SIG-M5 treated with dmso at 0.1 percent for 504 hours (cell line): Measurements from ENCODE around the gene CNTNAP1.
"Not testable (repeated sequence)": the region's sequence is repeated elsewhere in the genome, so short reads cannot be mapped to it uniquely, and the experiment has no call there.

Experiments
- DNase-seq: peaks from one replicate; lab custom pipeline; 2025; ENCODE audit not compliant: unreplicated experiment; lab: John Stamatoyannopoulos, UW

Gene CNTNAP1

DNA sequence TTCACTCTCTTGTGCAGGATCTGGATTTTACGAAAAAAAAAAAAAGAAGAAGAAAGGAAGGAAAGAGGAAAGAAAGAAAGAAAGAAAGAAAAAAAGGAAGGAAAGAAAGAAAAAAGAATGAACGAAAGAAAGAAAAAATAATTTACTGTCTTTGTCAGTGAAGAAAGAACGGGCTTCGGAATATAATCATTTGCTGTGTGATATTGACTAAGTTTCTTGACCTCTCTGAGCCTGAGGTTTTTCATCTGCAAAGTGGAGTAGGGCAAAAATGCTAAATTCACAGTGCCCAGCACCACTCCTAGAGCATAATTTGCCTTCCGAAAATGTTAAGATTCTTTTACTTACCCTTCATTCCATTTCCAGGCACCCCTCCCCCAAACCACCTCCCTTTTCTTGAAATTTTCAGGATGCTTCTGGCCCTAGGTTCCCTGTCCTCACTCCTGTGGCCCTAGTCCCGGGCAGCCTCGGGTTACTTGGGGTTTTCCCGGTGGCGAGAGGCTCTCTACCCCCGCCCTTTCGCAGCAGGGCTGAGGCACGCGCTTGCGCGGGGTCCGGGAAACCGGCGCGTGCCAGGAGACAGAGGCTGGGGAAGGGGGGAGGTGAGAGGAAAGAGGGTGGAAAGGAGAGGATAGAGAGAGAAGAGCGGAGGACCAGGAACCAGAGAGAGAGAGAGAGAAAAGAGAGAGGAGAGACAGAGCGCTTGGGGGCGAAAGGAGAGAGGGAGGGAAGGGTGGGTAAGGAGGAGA is at the start of gene CNTNAP1:
TSS of gene CNTNAP1 (plus strand) at position 556 of the 746 bp plus-strand sequence. CDS start 299 bp downstream, outside the sequence.
- DNase-seq, result no peak

GRCh38 chr17:42632949-42633444 is 49.3 kb upstream of the CNTNAP1 start:
- DNase-seq, result no peak

DNA sequence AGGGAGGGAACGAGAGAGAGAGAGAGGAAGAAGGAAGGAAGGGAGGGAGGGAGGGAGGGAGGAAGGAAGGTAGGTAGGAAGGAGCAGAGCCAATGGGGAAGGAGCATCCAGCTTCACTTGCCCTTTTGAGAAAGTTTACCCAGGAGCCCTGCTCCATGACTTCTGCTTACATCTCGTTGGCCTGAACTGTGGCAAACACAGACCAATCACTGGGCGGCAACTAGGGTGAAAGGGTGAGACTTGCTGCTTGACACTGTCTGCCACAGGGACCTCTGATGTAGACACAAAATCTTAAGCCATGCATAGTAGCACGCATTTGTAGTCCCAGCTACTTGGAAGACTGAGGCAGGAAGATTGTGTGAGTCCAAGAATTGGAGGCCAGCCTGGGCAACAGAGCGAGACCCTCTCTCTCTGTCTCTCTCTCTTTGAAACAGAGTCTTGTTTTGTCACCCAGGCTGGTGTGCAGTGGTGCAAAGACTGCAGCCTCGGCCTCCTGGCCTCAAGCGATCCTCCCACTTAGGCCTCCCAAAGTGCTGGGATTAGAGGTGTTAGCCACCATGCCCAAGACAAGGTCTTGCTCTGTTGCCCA is 42.7 kb upstream of the CNTNAP1 start:
- DNase-seq, result peak; percentile 26

DNA sequence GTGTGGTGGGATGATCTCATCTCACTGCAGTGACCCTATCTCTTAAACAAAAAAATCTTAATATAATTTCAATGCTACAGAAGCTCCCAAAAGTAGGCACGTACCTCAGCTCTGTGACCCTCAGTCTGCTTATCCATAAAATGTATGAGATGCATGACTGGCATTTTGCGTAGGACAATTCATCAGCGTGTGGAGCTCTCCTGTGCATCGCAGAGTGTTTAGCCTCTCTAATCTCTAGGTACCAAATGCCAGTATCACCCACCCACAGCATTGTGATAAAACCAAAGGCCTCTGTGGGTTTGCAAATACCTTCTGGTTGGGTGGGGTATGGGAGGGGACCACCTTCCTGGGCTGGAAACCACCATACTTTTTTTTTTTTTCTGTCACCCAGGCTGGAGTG is 42.2 kb upstream of the CNTNAP1 start:
- DNase-seq, result no peak

DNA sequence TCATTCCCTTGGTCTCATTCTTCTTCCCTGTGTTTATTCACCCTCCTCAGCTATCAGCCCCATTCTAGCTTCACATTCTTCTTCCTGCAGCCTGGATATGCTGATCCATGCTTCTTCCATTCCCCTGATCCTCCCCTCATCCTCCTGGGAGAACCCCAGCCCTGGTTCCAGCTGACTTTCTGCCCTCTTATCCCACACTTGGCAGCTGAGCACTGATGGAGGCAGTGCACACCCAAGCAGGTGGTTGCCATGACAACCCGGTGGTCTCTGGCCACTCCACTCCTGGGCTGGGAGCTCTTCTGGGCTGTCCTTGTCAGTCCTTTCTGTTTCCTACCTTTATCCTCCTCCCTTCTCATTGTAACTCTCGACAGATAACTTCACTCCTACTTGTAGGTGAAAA is 40.0 kb upstream of the CNTNAP1 start:
- no peak for DNase-seq

DNA sequence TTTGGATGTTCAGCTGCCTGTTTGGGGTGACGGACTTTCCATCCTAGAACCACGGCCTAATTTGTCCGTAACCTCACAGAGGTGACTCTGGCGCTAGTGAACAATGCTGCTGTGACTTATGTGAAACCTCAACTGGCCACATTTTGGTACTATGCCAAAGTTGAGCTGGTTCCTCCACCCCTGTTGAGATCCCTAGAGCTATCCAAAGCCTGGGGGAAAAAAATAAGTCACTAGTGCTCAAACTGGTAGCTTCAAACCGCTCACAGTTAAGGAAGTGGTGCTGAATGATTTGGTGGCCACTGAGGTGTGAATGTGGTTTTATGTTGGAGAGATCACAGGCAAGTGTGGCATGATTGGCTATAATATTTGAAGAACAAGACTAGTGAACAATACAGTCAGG is 34.6 kb upstream of the CNTNAP1 start:
- no peak for DNase-seq

- no peak for DNase-seq
Measured at GRCh38 chr17:42651392-42651791, 30.9 kb upstream of the CNTNAP1 start.

- DNase-seq, result no peak
Measured at GRCh38 chr17:42653179-42654124, 28.9 kb upstream of the CNTNAP1 start.

DNA sequence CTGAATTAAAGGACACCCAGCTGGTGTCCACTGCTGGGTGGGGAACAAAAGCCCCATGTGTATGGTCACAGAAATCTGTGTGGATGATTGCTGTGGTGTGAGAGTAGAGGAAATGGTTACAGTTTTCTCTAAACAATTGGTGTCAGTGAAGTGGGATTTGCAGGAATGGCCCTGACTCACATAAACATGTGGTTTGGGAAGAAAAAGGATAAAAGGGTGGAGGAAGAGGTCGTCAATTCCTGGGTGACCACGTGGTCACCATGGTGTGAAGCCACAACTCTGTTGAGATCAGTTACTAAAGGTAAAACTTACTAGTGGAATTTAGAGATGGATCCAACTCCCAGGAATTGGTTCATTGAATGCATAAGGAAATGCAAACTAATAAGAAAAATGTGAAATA is 26.8 kb upstream of the CNTNAP1 start:
- DNase-seq, result no peak

GRCh38 chr17:42657824-42658588 is 24.3 kb upstream of the CNTNAP1 start:
- no peak for DNase-seq

- DNase-seq, result peak; percentile 66
Measured at GRCh38 chr17:42659079-42659931, 23.0 kb upstream of the CNTNAP1 start, which contains the start of gene TUBG2. TSS of gene TUBG2 (plus strand) at chr17:42659284. CDS start at chr17:42659504, 220 bp downstream.

DNA sequence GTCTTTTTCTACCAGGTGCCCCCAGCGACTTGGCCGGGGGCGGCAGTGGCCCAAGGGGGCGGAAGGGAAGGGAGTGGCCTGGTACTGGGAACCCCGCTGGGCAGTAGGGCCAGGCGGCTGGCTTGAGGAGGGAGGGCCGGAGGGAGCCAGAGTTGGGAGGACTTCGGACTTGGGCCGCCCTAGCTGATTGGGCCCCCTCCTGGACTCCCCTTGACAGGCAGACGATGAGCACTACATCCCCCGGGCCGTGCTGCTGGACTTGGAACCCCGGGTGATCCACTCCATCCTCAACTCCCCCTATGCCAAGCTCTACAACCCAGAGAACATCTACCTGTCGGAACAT is 22.4 kb upstream of the CNTNAP1 start:
- not testable (repeated sequence) for DNase-seq

GRCh38 chr17:42660692-42661345 is 21.5 kb upstream of the CNTNAP1 start:
- no peak for DNase-seq

GRCh38 chr17:42665581-42666001 is 16.7 kb upstream of the CNTNAP1 start:
- DNase-seq, result no peak

- not testable (repeated sequence) for DNase-seq
Measured at GRCh38 chr17:42666126-42666525, 16.2 kb upstream of the CNTNAP1 start.

- no peak for DNase-seq
Measured at GRCh38 chr17:42667088-42667951, 15.0 kb upstream of the CNTNAP1 start.

DNA sequence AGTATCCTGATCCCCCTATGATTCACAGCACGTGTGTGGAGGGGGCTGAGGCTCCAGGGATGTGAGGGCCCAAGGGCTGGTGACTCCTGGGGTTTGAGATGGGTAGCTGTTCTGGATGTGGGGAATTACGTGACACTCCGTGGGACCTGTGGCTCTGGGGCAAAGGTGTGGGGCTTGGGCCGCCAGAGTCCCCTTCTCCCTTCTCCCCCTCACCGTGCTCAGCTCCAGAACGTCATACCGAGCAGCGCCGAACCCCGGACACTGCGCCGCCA is 12.7 kb upstream of the CNTNAP1 start:
- DNase-seq, result no peak

DNA sequence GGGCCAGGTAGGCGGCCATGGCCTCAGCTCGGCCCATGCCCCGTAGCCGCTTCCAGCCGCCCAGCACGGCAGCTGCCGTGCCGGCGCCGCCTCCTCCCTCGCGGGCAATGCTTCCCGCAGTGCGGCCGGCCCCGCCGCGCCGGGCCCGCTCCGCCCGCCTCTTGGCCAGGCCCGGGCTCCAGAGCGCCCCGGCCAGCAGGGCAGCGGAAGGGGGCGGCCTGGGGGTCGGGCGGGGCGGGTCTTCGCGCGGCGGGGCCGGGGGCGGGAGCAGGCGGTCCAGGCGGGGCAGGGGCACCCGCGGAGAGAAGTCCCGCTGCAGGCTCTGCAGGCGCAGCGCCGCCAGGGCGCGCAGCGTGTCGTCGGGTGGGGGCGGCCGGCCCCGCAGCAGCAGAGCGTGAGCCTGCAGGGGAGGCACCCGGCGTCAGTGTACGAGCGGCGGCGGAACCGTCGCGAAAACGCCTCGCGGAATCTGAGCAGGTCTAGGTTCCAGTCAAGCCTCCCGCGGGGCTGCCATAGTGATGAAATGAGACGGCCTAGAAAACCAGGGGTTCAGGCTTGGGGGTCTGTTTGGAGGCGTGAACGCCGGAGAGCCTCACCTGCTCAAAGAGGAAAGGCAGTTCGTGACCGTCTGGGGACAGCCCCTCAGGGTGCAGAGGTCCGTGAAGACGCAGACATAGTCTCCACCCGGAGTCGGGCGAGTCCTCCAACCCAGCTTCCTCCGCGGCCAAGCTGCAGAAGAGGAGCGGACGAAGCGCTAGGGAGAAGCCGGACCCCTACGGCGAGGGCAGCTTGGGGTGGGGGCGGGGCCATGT is 12.1 kb upstream of the CNTNAP1 start:
- DNase-seq, result peak; percentile 25
